Chondrocyte (in vitro differentiated cells): Measurements from ENCODE around the gene TTF2. TPM values are rescaled to one million over a fixed set of nuclear protein-coding genes. Genes with fewer than 3 reads are reported as not detected.

Source experiments
- DNase-seq: peaks from one replicate; pipeline ENCODE4 v3.0.0; 2021; ENCODE audit warnings: mixed read lengths, low spot score
- H3K27ac Mint-ChIP-seq: one replicate; pipeline ENCODE4 v1.8.0; 2021; ENCODE audit warnings: mild to moderate bottlenecking, moderate library complexity, mixed read lengths; ENCODE audit not compliant: unreplicated experiment
- H3K27me3 Mint-ChIP-seq: 2 replicates; pipeline ENCODE4 v1.8.0; 2021; ENCODE audit warnings: low read depth, mixed read lengths
- H3K36me3 Mint-ChIP-seq: 2 replicates; pipeline ENCODE4 v1.8.0; 2021; ENCODE audit warnings: low read depth, mixed read lengths
- H3K4me1 Mint-ChIP-seq: 2 replicates; pipeline ENCODE4 v1.8.0; 2021; ENCODE audit warnings: low read depth, mild to moderate bottlenecking, mixed read lengths
- H3K4me3 Mint-ChIP-seq: one replicate; pipeline ENCODE4 v1.8.0; 2021; ENCODE audit warnings: mild to moderate bottlenecking, moderate library complexity, mixed read lengths; ENCODE audit not compliant: unreplicated experiment
- H3K9me3 Mint-ChIP-seq: 2 replicates; pipeline ENCODE4 v1.8.0; 2021; ENCODE audit warnings: low read depth, mixed read lengths
- total RNA-seq: library from RNA; stranded (reverse); gene quantifications from 3 replicates; pipeline ENCODE4 v1.2.1, GENCODE V29; 2021
- TF ChIP-seq, protein P1 (sequence below): fragments of 200-600 bp; sonication (generic); IDR thresholded peaks from 2 replicates; pipeline ENCODE4 v1.5.0; 2021; ENCODE audit warnings: antibody characterized with exemption, mild to moderate bottlenecking, moderate library complexity

TTF2 gene
- total RNA-seq, 1 donor from 2014 or later, result 16.4 TPM

DNA sequence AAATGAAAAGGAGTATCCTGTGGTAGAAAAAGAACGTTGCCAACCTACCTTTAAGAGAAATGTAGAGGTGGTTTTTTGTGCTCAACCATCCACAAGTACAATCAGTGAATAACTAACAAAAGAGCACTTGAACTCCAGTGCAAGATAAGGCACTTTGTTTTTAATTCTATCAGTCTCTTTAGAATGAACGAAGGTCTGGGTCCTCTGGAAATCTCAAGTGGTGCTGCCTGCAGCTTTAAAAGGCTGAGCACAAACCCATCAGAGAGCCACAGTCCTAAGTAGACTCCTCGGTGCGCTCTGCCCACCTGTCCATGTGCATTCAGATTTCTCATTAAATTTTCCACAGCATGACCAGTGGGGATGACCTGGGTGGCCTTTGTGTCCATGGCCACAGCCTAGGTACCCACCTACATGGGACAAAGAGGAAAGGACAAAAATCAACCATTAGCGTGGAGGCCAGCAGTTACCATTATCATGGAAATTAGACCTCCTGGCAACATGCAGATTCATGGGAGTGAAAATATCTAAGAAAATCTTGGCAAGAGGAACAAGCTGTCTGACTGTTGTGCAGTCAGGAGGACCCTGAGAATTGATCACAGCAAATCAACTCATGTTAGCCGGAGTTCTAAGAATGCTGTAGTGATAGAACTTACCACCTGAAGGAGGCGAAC is 52.1 kb downstream of the TTF2 start:
- Mint-ChIP-seq H3K36me3 (peaks cover 21% of the 10 kb centered on the region), H3K4me1 (no peaks in the 10 kb centered on the region), H3K27ac (no peak overlapping the region), H3K27me3 (no peaks in the 10 kb centered on the region), H3K9me3 (no peaks in the 10 kb centered on the region), H3K4me3 (no peak overlapping the region)
- DNase-seq, result no peak
- TF ChIP-seq, protein P1, sequence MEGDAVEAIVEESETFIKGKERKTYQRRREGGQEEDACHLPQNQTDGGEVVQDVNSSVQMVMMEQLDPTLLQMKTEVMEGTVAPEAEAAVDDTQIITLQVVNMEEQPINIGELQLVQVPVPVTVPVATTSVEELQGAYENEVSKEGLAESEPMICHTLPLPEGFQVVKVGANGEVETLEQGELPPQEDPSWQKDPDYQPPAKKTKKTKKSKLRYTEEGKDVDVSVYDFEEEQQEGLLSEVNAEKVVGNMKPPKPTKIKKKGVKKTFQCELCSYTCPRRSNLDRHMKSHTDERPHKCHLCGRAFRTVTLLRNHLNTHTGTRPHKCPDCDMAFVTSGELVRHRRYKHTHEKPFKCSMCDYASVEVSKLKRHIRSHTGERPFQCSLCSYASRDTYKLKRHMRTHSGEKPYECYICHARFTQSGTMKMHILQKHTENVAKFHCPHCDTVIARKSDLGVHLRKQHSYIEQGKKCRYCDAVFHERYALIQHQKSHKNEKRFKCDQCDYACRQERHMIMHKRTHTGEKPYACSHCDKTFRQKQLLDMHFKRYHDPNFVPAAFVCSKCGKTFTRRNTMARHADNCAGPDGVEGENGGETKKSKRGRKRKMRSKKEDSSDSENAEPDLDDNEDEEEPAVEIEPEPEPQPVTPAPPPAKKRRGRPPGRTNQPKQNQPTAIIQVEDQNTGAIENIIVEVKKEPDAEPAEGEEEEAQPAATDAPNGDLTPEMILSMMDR, result no peak

DNA sequence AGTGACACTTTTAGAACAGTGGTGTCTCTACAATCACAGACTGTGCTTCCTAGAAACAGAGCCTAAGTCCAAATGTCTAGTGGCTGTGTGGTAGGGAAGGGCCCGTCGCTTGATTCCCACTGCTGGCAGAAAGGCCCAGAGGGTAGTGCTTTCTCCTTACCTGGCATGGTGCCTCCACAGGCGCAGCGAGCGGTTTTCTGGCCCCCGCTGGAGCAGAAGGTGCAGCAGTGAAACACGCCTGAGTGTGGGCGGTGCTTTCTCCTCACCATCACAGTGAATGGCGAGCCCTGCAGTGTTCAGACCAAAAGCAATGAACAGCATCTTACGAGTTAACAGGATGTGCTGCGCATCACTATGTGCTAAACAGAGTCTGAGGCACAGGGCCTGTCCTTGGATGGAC is 53.1 kb downstream of the TTF2 start:
- TF ChIP-seq, protein P1, result no peak
- Mint-ChIP-seq H3K9me3 (no peaks in the 10 kb centered on the region), H3K36me3 (peaks cover 19% of the 10 kb centered on the region), H3K4me3 (no peak overlapping the region), H3K27me3 (no peaks in the 10 kb centered on the region), H3K4me1 (no peaks in the 10 kb centered on the region), H3K27ac (no peak overlapping the region)
- no peak for DNase-seq

DNA sequence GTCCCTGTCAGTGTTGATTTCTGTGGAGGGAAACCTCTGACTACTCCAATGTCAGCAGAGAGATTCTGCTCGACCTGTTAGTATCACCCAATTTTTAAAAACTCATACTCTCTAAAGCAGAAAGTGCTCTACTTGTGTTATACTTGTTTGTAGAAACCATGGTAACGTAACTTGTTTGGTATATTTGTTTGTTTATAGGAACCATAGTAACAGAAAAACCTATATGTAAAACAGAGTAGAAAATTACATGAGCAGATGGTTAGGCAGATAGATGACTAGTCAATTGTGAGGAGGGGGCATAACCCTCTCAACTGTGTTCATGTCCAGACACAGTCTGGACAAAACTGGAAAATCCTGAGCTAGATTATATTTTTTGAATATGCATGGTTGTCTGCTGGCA is 54.8 kb downstream of the TTF2 start:
- no peak overlapping the region for H3K4me3 Mint-ChIP-seq
- H3K27ac Mint-ChIP-seq, result no peak overlapping the region
- TF ChIP-seq, protein P1, result no peak
- H3K27me3 Mint-ChIP-seq, result no peaks in the 10 kb centered on the region
- H3K9me3 Mint-ChIP-seq, result no peaks in the 10 kb centered on the region
- no peak for DNase-seq
- no peaks in the 10 kb centered on the region for H3K4me1 Mint-ChIP-seq
- H3K36me3 Mint-ChIP-seq, result peaks cover 10% of the 10 kb centered on the region

DNA sequence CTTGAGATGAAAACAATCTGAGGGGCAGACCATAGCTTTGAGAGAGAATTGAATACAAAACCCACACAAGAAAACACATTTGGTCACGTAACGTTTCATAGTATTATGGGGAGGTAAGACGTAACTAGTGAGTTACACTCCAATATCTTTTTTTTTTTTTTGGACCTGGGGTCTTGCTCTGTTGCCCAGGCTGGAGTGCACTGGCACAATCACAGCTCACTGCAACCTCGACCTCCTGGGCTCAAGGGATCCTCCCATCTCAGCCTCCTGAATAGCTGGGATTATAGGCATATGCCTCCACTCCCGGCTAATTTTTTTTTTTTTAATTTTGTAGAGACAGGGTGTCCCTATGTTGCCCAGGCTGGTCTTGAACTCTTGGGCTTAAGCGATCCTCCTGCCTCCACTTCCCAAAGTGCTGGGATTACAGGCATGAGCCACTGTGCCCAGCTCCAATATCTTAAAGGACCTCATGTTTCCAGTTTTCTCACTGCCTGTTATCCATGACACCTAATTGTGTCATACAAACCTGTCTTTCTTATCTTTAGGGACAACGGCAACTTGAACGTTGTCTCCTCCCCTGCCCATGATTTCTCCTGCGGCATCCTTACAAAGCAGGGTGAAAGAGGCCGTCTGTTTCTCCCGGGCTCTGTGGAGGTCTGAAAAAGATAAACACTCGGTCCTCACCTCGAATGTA is 56.1 kb downstream of the TTF2 start:
- Mint-ChIP-seq H3K4me3 (no peak overlapping the region), H3K27me3 (no peaks in the 10 kb centered on the region), H3K9me3 (no peaks in the 10 kb centered on the region), H3K36me3 (peaks cover 10% of the 10 kb centered on the region), H3K4me1 (peaks cover 7% of the 10 kb centered on the region), H3K27ac (no peak overlapping the region)
- no peak for DNase-seq
- TF ChIP-seq, protein P1, result no peak

DNA sequence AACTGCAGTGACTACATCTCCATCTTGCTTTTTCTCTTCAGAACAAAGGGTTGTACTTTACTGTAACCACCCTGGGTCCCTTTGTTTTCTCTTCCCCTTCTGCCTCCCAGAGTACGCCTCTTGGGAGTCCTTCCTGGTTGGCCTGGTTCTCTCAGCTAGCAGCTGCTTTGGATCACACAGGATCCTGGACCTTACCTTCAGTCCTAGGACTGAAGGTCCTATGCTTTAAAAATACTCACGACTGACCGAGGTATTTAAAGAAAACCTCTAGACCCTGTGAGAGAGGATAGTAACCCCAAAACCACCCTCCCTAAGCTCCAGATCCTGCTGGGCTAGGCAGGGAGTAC is 56.6 kb downstream of the TTF2 start:
- no peak overlapping the region for H3K27ac Mint-ChIP-seq
- no peak overlapping the region for H3K4me3 Mint-ChIP-seq
- peaks cover 7% of the 10 kb centered on the region for H3K4me1 Mint-ChIP-seq
- H3K27me3 Mint-ChIP-seq, result no peaks in the 10 kb centered on the region
- H3K9me3 Mint-ChIP-seq, result no peaks in the 10 kb centered on the region
- no peak for DNase-seq
- TF ChIP-seq, protein P1, result no peak
- peaks cover 8% of the 10 kb centered on the region for H3K36me3 Mint-ChIP-seq
